Loucy (cell line): ENCODE results near the gene HCRT.

Experiments used
- H2AFZ ChIP-seq: fragments of 200-600 bp; sonication (generic); 2 replicates; pipeline ENCODE4 v1.6.0; 2016; ENCODE audit warnings: antibody characterized with exemption, mild to moderate bottlenecking, low read length, moderate library complexity
- H3F3A ChIP-seq: fragments of 200-600 bp; 2 replicates; pipeline ENCODE4 v1.6.0; 2016; ENCODE audit warnings: antibody characterized with exemption, low read depth, mild to moderate bottlenecking
- H3K27me3 ChIP-seq: fragments of 200-600 bp; sonication (generic); 2 replicates; pipeline ENCODE4 v1.6.1; 2014; ENCODE audit warnings: low read length, mild to moderate bottlenecking; ENCODE audit not compliant: insufficient read depth, poor library complexity, severe bottlenecking
- H3K36me3 ChIP-seq: fragments of 200-600 bp; sonication (generic); 2 replicates; pipeline ENCODE4 v1.6.1; 2016; ENCODE audit warnings: low read length; ENCODE audit not compliant: insufficient read depth
- H3K4me1 ChIP-seq: fragments of 200-600 bp; sonication (generic); 2 replicates; pipeline ENCODE4 v1.5.1; 2014; ENCODE audit warnings: low read length, mild to moderate bottlenecking; ENCODE audit not compliant: insufficient read depth, poor library complexity, severe bottlenecking
- H3K4me2 ChIP-seq: fragments of 200-600 bp; sonication (generic); 2 replicates; pipeline ENCODE4 v1.6.0; 2014; ENCODE audit warnings: antibody characterized with exemption, low read length, low read depth, mild to moderate bottlenecking; ENCODE audit not compliant: poor library complexity, severe bottlenecking
- H3K4me3 ChIP-seq: fragments of 200-600 bp; sonication (generic); 2 replicates; pipeline ENCODE4 v1.5.1; 2014; ENCODE audit warnings: low read length, mild to moderate bottlenecking, mixed read lengths; ENCODE audit not compliant: poor library complexity, severe bottlenecking
- H3K79me2 ChIP-seq: fragments of 200-600 bp; sonication (generic); 2 replicates; pipeline ENCODE4 v1.6.1; 2014; ENCODE audit warnings: low read length; ENCODE audit not compliant: insufficient read depth
- H3K9ac ChIP-seq: fragments of 200-600 bp; sonication (generic); 2 replicates; pipeline ENCODE4 v1.6.0; 2014; ENCODE audit warnings: mild to moderate bottlenecking, low read depth, low read length, moderate library complexity; ENCODE audit not compliant: poor library complexity, severe bottlenecking
- H3K9me2 ChIP-seq: fragments of 200-600 bp; sonication (generic); replicated peaks from 2 replicates; pipeline ENCODE4 v1.6.1; 2016; ENCODE audit warnings: low read depth, low read length, mixed read lengths
- H3K9me3 ChIP-seq: fragments of 200-600 bp; sonication (generic); 2 replicates; pipeline ENCODE4 v1.6.1; 2014; ENCODE audit warnings: mild to moderate bottlenecking, antibody characterized with exemption, low read length, low read depth; ENCODE audit not compliant: insufficient read depth
- H4K20me1 ChIP-seq: fragments of 200-600 bp; sonication (generic); 2 replicates; pipeline ENCODE4 v1.6.0; 2014; ENCODE audit warnings: antibody characterized with exemption, low read length, mild to moderate bottlenecking; ENCODE audit not compliant: insufficient read depth, poor library complexity, severe bottlenecking
- CTCF ChIP-seq: fragments of 200-600 bp; sonication (generic); conservative IDR thresholded peaks from 2 replicates; pipeline ENCODE4 v1.5.1; 2014; ENCODE audit warnings: mild to moderate bottlenecking, antibody characterized with exemption, low read length
- EZH2phosphoT487 ChIP-seq: fragments of 200-600 bp; IDR thresholded peaks from 2 replicates; pipeline ENCODE4 v1.6.1; 2018; ENCODE audit warnings: antibody characterized with exemption, mild to moderate bottlenecking, moderate library complexity, borderline replicate concordance

HCRT gene

DNA sequence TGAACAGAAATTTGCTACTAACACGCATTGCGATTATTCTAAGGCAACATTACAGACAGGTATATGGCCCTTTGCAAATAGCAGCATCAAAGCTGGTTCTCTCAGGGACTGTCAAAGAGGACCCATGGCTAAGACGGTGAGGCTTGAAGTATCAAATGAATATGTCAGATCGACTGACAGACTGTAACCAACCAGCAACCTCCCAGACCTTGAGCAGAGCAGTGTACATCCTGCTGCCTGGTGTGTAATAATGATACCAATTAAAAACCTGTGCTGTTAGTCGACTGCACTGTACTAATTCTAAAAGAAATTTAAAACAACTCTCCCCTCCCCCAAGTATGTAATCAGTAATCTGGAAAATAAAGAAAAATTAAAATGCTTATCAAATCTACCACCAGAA lies 45.0 kb upstream of the HCRT start:
- Histone ChIP-seq H3K9me3 (no peaks in the 10 kb centered on the region), H2AFZ (no peak overlapping the region), H3K27me3 (no peaks in the 10 kb centered on the region), H3K4me1 (no peaks in the 10 kb centered on the region), H3K9me2 (no peaks in the 10 kb centered on the region), H3F3A (no peaks in the 10 kb centered on the region), H3K79me2 (peaks cover 62% of the 10 kb centered on the region), H3K9ac (no peak overlapping the region), H4K20me1 (peaks cover 25% of the 10 kb centered on the region), H3K4me2 (no peak overlapping the region), H3K4me3 (no peak overlapping the region), H3K36me3 (peaks cover 51% of the 10 kb centered on the region; the same call in 1 of the 2 replicates)
- TF ChIP-seq CTCF, result no peak
- TF ChIP-seq EZH2phosphoT487, result no peak

GRCh38 chr17:42227849-42228700 lies 42.8 kb upstream of the HCRT start:
- TF ChIP-seq CTCF, result no peak
- TF ChIP-seq EZH2phosphoT487, result no peak
- no peak overlapping the region for H3K4me3 ChIP-seq
- no peaks in the 10 kb centered on the region for H3F3A ChIP-seq
- peaks cover 40% of the 10 kb centered on the region for H3K79me2 ChIP-seq
- H3K9me2 ChIP-seq, result no peaks in the 10 kb centered on the region
- H3K4me2 ChIP-seq, result no peak overlapping the region
- H3K4me1 ChIP-seq, result no peaks in the 10 kb centered on the region
- H3K36me3 ChIP-seq, result peaks cover 71% of the 10 kb centered on the region; the same call in 1 of the 2 replicates
- H2AFZ ChIP-seq, result no peak overlapping the region
- H3K9me3 ChIP-seq, result no peaks in the 10 kb centered on the region
- no peak overlapping the region for H3K9ac ChIP-seq
- H3K27me3 ChIP-seq, result no peaks in the 10 kb centered on the region
- peaks cover 11% of the 10 kb centered on the region for H4K20me1 ChIP-seq

- Histone ChIP-seq H3K4me1 (no peaks in the 10 kb centered on the region), H3K4me2 (no peak overlapping the region), H3K36me3 (peaks cover 75% of the 10 kb centered on the region; the same call in 1 of the 2 replicates), H3K9ac (no peak overlapping the region), H3K9me2 (no peaks in the 10 kb centered on the region), H2AFZ (no peak overlapping the region), H3K9me3 (no peaks in the 10 kb centered on the region), H3K4me3 (no peak overlapping the region), H3K27me3 (no peaks in the 10 kb centered on the region), H4K20me1 (peaks cover 4% of the 10 kb centered on the region), H3F3A (no peaks in the 10 kb centered on the region), H3K79me2 (peaks cover 20% of the 10 kb centered on the region)
- TF ChIP-seq EZH2phosphoT487 (no peak), CTCF (no peak)
Observed at GRCh38 chr17:42225646-42226045, 40.4 kb upstream of the HCRT start.
